Upper lobe of left lung (tissue), 4 donors: ENCODE results near the gene EEIG1.
A peak's percentile ranks its signal among the peaks of the same experiment; 100 is the strongest.

Experiments
- EP300 ChIP-seq, 4 donors: sonication (generic); formaldehyde crosslinking; IDR thresholded peaks; one replicate each; pipeline ENCODE4 v1.5.1; 2017; ENCODE audit warnings: antibody characterized with exemption in 4 of 4, control low read depth in 2 of 4
- POLR2A ChIP-seq, 4 donors: fragments of 450-650 bp; IDR thresholded peaks; one replicate each; pipeline ENCODE4 v1.5.1; 2016 to 2017; ENCODE audit warnings: antibody characterized with exemption in 4 of 4, mild to moderate bottlenecking in 2 of 4
- POLR2AphosphoS5 ChIP-seq, 2 donors: sonication (generic); formaldehyde crosslinking; IDR thresholded peaks; one replicate each; pipeline ENCODE4 v1.5.1; 2017; ENCODE audit warnings: antibody characterized with exemption in 2 of 2
- TF ChIP-seq, protein P1 (sequence below), 6 experiments: fragments of 450-650 bp in 4 of 6; fragments of 200-600 bp in 2 of 6; sonication (generic) in 2 of 6; IDR thresholded peaks; one replicate each; pipeline ENCODE4 v1.5.1; 2016 to 2019; ENCODE audit warnings: antibody characterized with exemption in 6 of 6

DNA sequence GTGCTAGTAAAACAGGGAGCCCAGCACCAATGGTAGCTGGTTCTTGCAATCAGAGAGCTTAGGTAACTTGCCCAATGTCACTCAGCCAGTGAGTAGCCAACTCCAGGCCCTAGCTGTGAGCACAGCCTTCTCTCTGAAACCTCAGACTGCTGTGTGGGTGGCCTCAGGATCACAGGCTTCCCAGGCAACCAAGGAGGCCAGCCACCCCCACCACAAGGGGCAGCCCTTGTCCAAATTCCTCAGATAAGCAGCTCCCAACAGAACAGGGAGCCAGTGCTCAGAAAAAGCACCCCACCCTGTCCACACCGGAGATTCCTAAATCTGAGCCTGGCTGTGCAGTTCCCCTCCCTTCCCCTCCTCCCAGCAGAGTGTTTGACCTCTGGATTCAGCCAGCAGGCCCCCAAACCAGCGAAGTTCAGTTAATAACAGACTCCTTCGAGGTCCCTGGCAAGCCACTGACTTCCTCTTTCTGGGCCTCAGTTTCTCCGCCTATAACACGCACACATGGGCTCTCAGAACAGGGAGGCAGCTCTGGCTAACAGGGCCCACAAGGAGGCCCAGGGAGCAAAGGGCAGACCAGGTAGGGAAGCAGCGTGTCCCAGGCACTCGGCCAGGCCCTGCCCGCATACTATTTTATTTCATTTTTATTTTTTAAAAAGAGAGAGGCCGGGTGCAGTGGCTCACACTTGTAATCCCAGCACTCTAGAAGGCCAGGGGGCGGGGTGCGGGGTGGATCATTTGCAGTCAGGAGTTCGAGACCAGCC is 2.7 kb downstream of the EEIG1 start:
- TF ChIP-seq EP300 (IDR thresholded peaks at IDR 0.05) = no peak
- TF ChIP-seq, protein P1, sequence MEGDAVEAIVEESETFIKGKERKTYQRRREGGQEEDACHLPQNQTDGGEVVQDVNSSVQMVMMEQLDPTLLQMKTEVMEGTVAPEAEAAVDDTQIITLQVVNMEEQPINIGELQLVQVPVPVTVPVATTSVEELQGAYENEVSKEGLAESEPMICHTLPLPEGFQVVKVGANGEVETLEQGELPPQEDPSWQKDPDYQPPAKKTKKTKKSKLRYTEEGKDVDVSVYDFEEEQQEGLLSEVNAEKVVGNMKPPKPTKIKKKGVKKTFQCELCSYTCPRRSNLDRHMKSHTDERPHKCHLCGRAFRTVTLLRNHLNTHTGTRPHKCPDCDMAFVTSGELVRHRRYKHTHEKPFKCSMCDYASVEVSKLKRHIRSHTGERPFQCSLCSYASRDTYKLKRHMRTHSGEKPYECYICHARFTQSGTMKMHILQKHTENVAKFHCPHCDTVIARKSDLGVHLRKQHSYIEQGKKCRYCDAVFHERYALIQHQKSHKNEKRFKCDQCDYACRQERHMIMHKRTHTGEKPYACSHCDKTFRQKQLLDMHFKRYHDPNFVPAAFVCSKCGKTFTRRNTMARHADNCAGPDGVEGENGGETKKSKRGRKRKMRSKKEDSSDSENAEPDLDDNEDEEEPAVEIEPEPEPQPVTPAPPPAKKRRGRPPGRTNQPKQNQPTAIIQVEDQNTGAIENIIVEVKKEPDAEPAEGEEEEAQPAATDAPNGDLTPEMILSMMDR (IDR thresholded peaks at IDR 0.05) = no peak
- TF ChIP-seq POLR2AphosphoS5 (IDR thresholded peaks at IDR 0.05) = peak; percentile 39 to 45
- TF ChIP-seq POLR2A (IDR thresholded peaks at IDR 0.05) = no peak
